Peyer's patch (tissue), 4 donors: ENCODE measurements around the gene VDAC1. TPM values are rescaled to one million over a fixed set of nuclear protein-coding genes. Genes with fewer than 3 reads are reported as not detected.

Source experiments
- DNase-seq, 3 donors: peaks; one replicate each; pipeline ENCODE4 v3.0.0-alpha.2; 2017 to 2019
- H3K27ac ChIP-seq, 4 donors: fragments of 200-600 bp; sonication (generic); one replicate each; pipeline ENCODE4 v1.5.1; 2016 to 2019
- H3K27me3 ChIP-seq, 2 donors: fragments of 200-600 bp; sonication (generic); one replicate each; pipeline ENCODE4 v1.5.1; 2019
- H3K36me3 ChIP-seq, 3 donors: fragments of 200-600 bp; sonication (generic); one replicate each; pipeline ENCODE4 v1.5.1; 2016 to 2019
- H3K4me1 ChIP-seq, 4 donors: fragments of 200-600 bp; sonication (generic); one replicate each; pipeline ENCODE4 v1.5.1; 2016 to 2019
- H3K4me3 ChIP-seq, 4 donors: fragments of 200-600 bp; sonication (generic); 1 replicate in 3 of 4; 2 replicates in 1 of 4; pipeline ENCODE4 v1.5.1; 2016 to 2019; ENCODE audit warnings: mild to moderate bottlenecking in 1 of 4
- H3K9me3 ChIP-seq, 4 donors: fragments of 200-600 bp; sonication (generic); one replicate each; pipeline ENCODE4 v1.5.1; 2016 to 2019; ENCODE audit warnings: mild to moderate bottlenecking in 1 of 4
- CTCF ChIP-seq, 6 experiments: fragments of 450-650 bp in 4 of 6; fragments of 200-600 bp in 2 of 6; sonication (generic) in 1 of 6; IDR thresholded peaks; one replicate each; pipeline ENCODE4 v1.5.1; 2017 to 2019; ENCODE audit warnings: antibody characterized with exemption in 6 of 6, mild to moderate bottlenecking in 3 of 6, moderate library complexity in 1 of 6
- POLR2A ChIP-seq, 2 donors: fragments of 450-650 bp; IDR thresholded peaks; one replicate each; pipeline ENCODE4 v1.5.1; 2017; ENCODE audit warnings: antibody characterized with exemption in 2 of 2, mild to moderate bottlenecking in 2 of 2, moderate library complexity in 2 of 2
- total RNA-seq, 4 donors: library from RNA; depleted of rRNA; stranded (reverse); fragments of >200 nt; gene quantifications; one replicate each; pipeline ENCODE4 v1.1.0, GENCODE V29; 2016

The VDAC1 gene
- total RNA-seq, 4 donors from 2014 or later = 120 to 289 (median 181) TPM

- Histone ChIP-seq H3K4me1 (peaks cover 0 to 12% (median 0%) of the 10 kb centered on the region in 4 donors), H3K27me3 (no peaks in the 10 kb centered on the region), H3K36me3 (no peaks in the 10 kb centered on the region), H3K27ac (peak overlapping the region in 2 of 4 donors; percentile 50 to 66), H3K9me3 (no peaks in the 10 kb centered on the region), H3K4me3 (no peak overlapping the region)
- TF ChIP-seq CTCF (IDR thresholded peaks at IDR 0.05) (no peak), POLR2A (IDR thresholded peaks at IDR 0.05) (no peak)
- DNase-seq = no peak
Measured at GRCh38 chr5:133945568-133945967, 59.2 kb downstream of the VDAC1 start.

DNA sequence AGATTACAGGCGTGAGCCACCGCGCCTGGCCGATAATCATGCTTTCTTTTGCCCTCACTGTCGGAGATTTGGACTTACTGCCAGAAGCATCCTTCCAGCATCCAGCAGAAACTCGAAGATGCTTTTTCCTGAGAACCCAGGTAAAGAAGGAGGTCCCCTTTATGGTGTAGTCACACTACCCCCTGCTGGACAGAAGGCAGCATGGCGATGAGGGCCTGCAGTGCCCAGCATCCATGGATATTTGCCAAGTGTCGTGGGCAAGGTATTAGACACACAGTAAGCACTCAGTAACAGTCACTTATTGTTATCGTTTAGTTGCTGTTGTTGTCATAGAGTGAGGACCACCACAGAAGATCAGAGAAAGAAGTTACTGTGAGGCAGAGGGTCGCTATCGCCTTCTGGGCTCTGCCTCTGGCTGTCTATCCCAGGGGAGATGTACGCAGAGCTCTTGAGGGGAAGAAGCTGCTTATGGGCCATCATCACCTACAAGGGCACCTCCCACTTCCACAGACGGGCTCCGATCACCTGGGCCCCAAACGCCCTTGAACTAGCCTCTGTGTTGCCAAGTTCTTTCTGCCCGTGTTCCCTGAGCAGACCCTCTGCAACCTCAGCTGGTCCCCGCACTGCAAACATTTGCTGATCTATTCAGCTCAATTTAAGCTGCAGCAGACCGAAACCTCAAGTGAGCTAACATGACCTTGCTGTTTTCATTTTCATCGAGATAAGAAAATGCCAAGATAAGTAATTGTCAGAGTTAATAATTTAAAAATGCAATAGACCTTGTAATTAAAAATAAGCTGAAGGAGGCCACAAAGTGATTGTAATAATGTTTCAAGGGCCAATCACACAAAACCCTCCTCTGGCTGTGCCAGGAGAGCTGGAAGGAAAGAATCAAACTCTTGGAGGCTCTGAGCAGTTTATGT lies 60.3 kb downstream of the VDAC1 start:
- Histone ChIP-seq H3K27ac (peak overlapping the region in 2 of 4 donors; percentile 50 to 66), H3K36me3 (no peaks in the 10 kb centered on the region), H3K4me3 (peak overlapping the region in 2 of 4 donors; percentile 12 to 19), H3K9me3 (no peaks in the 10 kb centered on the region), H3K27me3 (no peaks in the 10 kb centered on the region), H3K4me1 (peaks cover 0 to 12% (median 0%) of the 10 kb centered on the region in 4 donors)
- no peak for TF ChIP-seq POLR2A (IDR thresholded peaks at IDR 0.05)
- peak; percentile 36 to 79 (median 63) for TF ChIP-seq CTCF (IDR thresholded peaks at IDR 0.05)
- peak in 2 of 3 donors; percentile 56 to 81 for DNase-seq

DNA sequence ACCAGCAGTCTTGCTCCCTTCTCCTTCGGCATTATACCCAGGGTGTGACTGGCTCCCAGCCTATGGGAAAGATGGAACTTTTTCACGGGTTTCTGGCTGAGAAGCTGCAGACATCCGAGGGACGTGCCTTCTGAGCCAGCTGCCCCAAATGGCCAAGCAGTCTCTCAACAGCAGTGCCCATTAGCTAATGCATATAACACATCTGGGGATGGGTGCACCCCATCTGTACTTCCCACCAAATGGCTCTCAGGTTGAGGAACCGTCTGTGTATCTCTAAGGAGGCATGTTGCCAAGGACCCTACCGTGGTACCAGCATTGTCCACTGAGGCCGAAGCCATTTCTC lies 61.3 kb downstream of the VDAC1 start:
- Histone ChIP-seq H3K9me3 (no peaks in the 10 kb centered on the region), H3K36me3 (no peaks in the 10 kb centered on the region), H3K4me3 (no peak overlapping the region), H3K4me1 (peaks cover 0 to 14% (median 0%) of the 10 kb centered on the region in 4 donors), H3K27me3 (no peaks in the 10 kb centered on the region), H3K27ac (no peak overlapping the region)
- no peak for DNase-seq
- no peak for TF ChIP-seq POLR2A (IDR thresholded peaks at IDR 0.05)
- no peak for TF ChIP-seq CTCF (IDR thresholded peaks at IDR 0.05)

- Histone ChIP-seq H3K27ac (no peak overlapping the region), H3K36me3 (no peaks in the 10 kb centered on the region), H3K27me3 (no peaks in the 10 kb centered on the region), H3K9me3 (no peaks in the 10 kb centered on the region), H3K4me1 (peaks cover 0 to 20% (median 0%) of the 10 kb centered on the region in 4 donors), H3K4me3 (no peak overlapping the region)
- DNase-seq = no peak
- no peak for TF ChIP-seq CTCF (IDR thresholded peaks at IDR 0.05)
- no peak for TF ChIP-seq POLR2A (IDR thresholded peaks at IDR 0.05)
Measured at GRCh38 chr5:133942614-133943474, 61.9 kb downstream of the VDAC1 start.

- no peaks in the 10 kb centered on the region for H3K36me3 ChIP-seq
- peak in 1 of 3 donors; percentile 6 for DNase-seq
- H3K4me1 ChIP-seq = peaks cover 0 to 23% (median 0%) of the 10 kb centered on the region in 4 donors
- H3K27ac ChIP-seq = no peak overlapping the region
- no peak overlapping the region for H3K4me3 ChIP-seq
- TF ChIP-seq POLR2A (IDR thresholded peaks at IDR 0.05) = no peak
- TF ChIP-seq CTCF (IDR thresholded peaks at IDR 0.05) = no peak
- no peaks in the 10 kb centered on the region for H3K27me3 ChIP-seq
- no peaks in the 10 kb centered on the region for H3K9me3 ChIP-seq
Measured at GRCh38 chr5:133941456-133942196, 63.1 kb downstream of the VDAC1 start.
